ENCODE measurements around the gene ARID4A.
A peak's percentile ranks its signal among the peaks of the same experiment; 100 is the strongest.
"Not testable (repeated sequence)": the region's sequence is repeated elsewhere in the genome, so short reads cannot be mapped to it uniquely, and the experiment has no call there.

Gene ARID4A

GRCh38 chr14:58341152-58341748 is 42.9 kb downstream of the ARID4A start:
- no peaks in the 10 kb centered on the region for H3K4me1 ChIP-seq
- peaks cover 8% of the 10 kb centered on the region for H3K36me3 ChIP-seq
- DNase-seq, result no peak
- TF ChIP-seq CTCF (IDR thresholded peaks at IDR 0.05; ENCODE audit: low read depth, low read length), result no peak
- H3K27me3 ChIP-seq, result no peaks in the 10 kb centered on the region
- no peak overlapping the region for H3K4me3 ChIP-seq (ENCODE audit: low read depth, low read length)
- H3K9me3 ChIP-seq, result no peaks in the 10 kb centered on the region

GRCh38 chr14:58343535-58343934 is 45.2 kb downstream of the ARID4A start:
- not testable (repeated sequence) for H3K4me3 ChIP-seq (ENCODE audit: low read depth, low read length); H3K4me1 ChIP-seq; H3K27me3 ChIP-seq; H3K9me3 ChIP-seq; DNase-seq
- peaks cover 24% of the 10 kb centered on the region for H3K36me3 ChIP-seq

GRCh38 chr14:58353516-58354299 is 55.4 kb downstream of the ARID4A start:
- no peak overlapping the region for H3K4me3 ChIP-seq (ENCODE audit: low read depth, low read length)
- H3K36me3 ChIP-seq, result peaks cover 32% of the 10 kb centered on the region
- no peak for TF ChIP-seq CTCF (IDR thresholded peaks at IDR 0.05; ENCODE audit: low read depth, low read length)
- DNase-seq, result no peak
- no peaks in the 10 kb centered on the region for H3K4me1 ChIP-seq
- no peaks in the 10 kb centered on the region for H3K9me3 ChIP-seq
- no peaks in the 10 kb centered on the region for H3K27me3 ChIP-seq

- Histone ChIP-seq H3K4me1 (no peaks in the 10 kb centered on the region), H3K36me3 (peaks cover 32% of the 10 kb centered on the region), H3K27me3 (no peaks in the 10 kb centered on the region), H3K4me3 (ENCODE audit: low read depth, low read length) (no peak overlapping the region), H3K9me3 (no peaks in the 10 kb centered on the region)
- TF ChIP-seq CTCF (IDR thresholded peaks at IDR 0.05; ENCODE audit: low read depth, low read length), result no peak
- no peak for DNase-seq
Measured at GRCh38 chr14:58354808-58355207, 56.5 kb downstream of the ARID4A start.

- no peak for TF ChIP-seq CTCF (IDR thresholded peaks at IDR 0.05; ENCODE audit: low read depth, low read length)
- Histone ChIP-seq H3K27me3 (no peaks in the 10 kb centered on the region), H3K9me3 (no peaks in the 10 kb centered on the region), H3K36me3 (peaks cover 36% of the 10 kb centered on the region), H3K4me3 (ENCODE audit: low read depth, low read length) (no peak overlapping the region), H3K4me1 (no peaks in the 10 kb centered on the region)
- no peak for DNase-seq
Measured at GRCh38 chr14:58356268-58356667, 57.9 kb downstream of the ARID4A start.

- not testable (repeated sequence) for H3K27me3 ChIP-seq; H3K9me3 ChIP-seq; H3K4me1 ChIP-seq; DNase-seq; H3K4me3 ChIP-seq (ENCODE audit: low read depth, low read length)
- peaks cover 40% of the 10 kb centered on the region for H3K36me3 ChIP-seq
Measured at GRCh38 chr14:58362272-58362671, 63.9 kb downstream of the ARID4A start.

GRCh38 chr14:58362798-58363412 is 64.5 kb downstream of the ARID4A start:
- TF ChIP-seq CTCF (IDR thresholded peaks at IDR 0.05; ENCODE audit: low read depth, low read length), result peak; percentile 57
- peaks cover 42% of the 10 kb centered on the region for H3K36me3 ChIP-seq
- no peaks in the 10 kb centered on the region for H3K9me3 ChIP-seq
- no peaks in the 10 kb centered on the region for H3K4me1 ChIP-seq
- H3K4me3 ChIP-seq (ENCODE audit: low read depth, low read length), result no peak overlapping the region
- no peak for DNase-seq
- H3K27me3 ChIP-seq, result no peaks in the 10 kb centered on the region

Data from BE2C (cell line).